K562 (cell line): ENCODE measurements around the gene NAA15. TPM values are rescaled to one million over a fixed set of nuclear protein-coding genes. Genes with fewer than 3 reads are reported as not detected.

Source experiments
- CBFA2T3 ChIP-seq: fragments of 450-650 bp; IDR thresholded peaks from 2 replicates; pipeline ENCODE4 v1.6.1; 2017
- CHD4 ChIP-seq: fragments of 200-600 bp; sonication (generic); IDR thresholded peaks from 3 replicates; pipeline ENCODE4 v1.6.1; 2012; ENCODE audit warnings: low read depth, mild to moderate bottlenecking, mixed read lengths, low read length, inconsistent platforms; ENCODE audit not compliant: insufficient read depth, insufficient replicate concordance, poor library complexity, severe bottlenecking
- ELF2 ChIP-seq: fragments of 250-450 bp; sonication (Bioruptor Pico); IDR thresholded peaks from 2 replicates; pipeline ENCODE4 v1.5.0; 2021; ENCODE audit warnings: mild to moderate bottlenecking
- ILK ChIP-seq: fragments of 450-650 bp; IDR thresholded peaks from 2 replicates; pipeline ENCODE4 v1.6.1; 2016; ENCODE audit warnings: missing genetic modification characterization, low read depth, mild to moderate bottlenecking, missing compliant biosample characterization, moderate library complexity, borderline replicate concordance
- LARP7 ChIP-seq: fragments of 450-650 bp; IDR thresholded peaks from 2 replicates; pipeline ENCODE4 v1.6.1; 2016
- MAFK ChIP-seq: IDR thresholded peaks from 2 replicates; pipeline ENCODE4 v1.6.1; 2011; ENCODE audit warnings: low read length, improper control_type of control experiment
- MAZ ChIP-seq, 2 experiments: fragments of 450-650 bp in 1 of 2; sonication (generic) in 1 of 2; formaldehyde crosslinking; IDR thresholded peaks in 1 of 2; conservative IDR thresholded peaks in 1 of 2; 2 replicates each; pipeline versions ENCODE4 v1.4.0 to v1.5.0; 2020; ENCODE audit warnings: mild to moderate bottlenecking in 1 of 2, missing genetic modification reagents in 1 of 2
- MBD2 ChIP-seq: sonication (generic); IDR thresholded peaks from 2 replicates; pipeline ENCODE4 v1.6.1; 2016; ENCODE audit warnings: low read depth, borderline replicate concordance
- NR2F6 ChIP-seq: fragments of 450-650 bp; formaldehyde crosslinking; IDR thresholded peaks from 2 replicates; pipeline ENCODE4 v1.4.0; 2020; ENCODE audit warnings: mild to moderate bottlenecking
- NRF1 ChIP-seq, 2 experiments: fragments of 450-650 bp; IDR thresholded peaks in 1 of 2; conservative IDR thresholded peaks in 1 of 2; 2 replicates each; pipeline ENCODE4 v1.6.1; 2014; ENCODE audit warnings: mild to moderate bottlenecking in 2 of 2
- RB1 ChIP-seq: fragments of 450-650 bp; IDR thresholded peaks from 2 replicates; pipeline ENCODE4 v1.6.1; 2017; ENCODE audit warnings: low read depth, mild to moderate bottlenecking
- RNF219 ChIP-seq: fragments of 250-450 bp; sonication (Bioruptor Pico); IDR thresholded peaks from 2 replicates; pipeline ENCODE4 v1.5.0; 2022; ENCODE audit warnings: mild to moderate bottlenecking
- SLC30A9 ChIP-seq: fragments of 250-450 bp; sonication (Bioruptor Pico); IDR thresholded peaks from 2 replicates; pipeline ENCODE4 v1.8.0; 2022; ENCODE audit warnings: mild to moderate bottlenecking, moderate library complexity
- SP2 ChIP-seq: IDR thresholded peaks from 2 replicates; pipeline ENCODE4 v1.6.1; 2011; ENCODE audit warnings: mild to moderate bottlenecking, low read depth, low read length, moderate library complexity; ENCODE audit not compliant: poor library complexity, severe bottlenecking; ENCODE audit errors: extremely low read depth
- SPI1 ChIP-seq: IDR thresholded peaks from 2 replicates; pipeline ENCODE4 v1.6.1; 2011; ENCODE audit warnings: low read depth, low read length, control low read depth, borderline replicate concordance
- SREBF1 ChIP-seq: fragments of 150-350 bp; IDR thresholded peaks from 2 replicates; pipeline ENCODE4 v1.6.1; 2014; ENCODE audit warnings: antibody characterized with exemption, low read depth, low read length, borderline replicate concordance
- SRSF7 ChIP-seq: fragments of 200-400 bp; formaldehyde crosslinking; optimal IDR thresholded peaks from 2 replicates; pipeline ENCODE3; 2017; ENCODE audit warnings: mild to moderate bottlenecking, low read depth, low read length
- TFE3 ChIP-seq: fragments of 450-650 bp; formaldehyde crosslinking; IDR thresholded peaks from 2 replicates; pipeline ENCODE4 v1.4.0; 2020; ENCODE audit warnings: mild to moderate bottlenecking, mixed read lengths
- ZBTB17 ChIP-seq: fragments of 450-650 bp; formaldehyde crosslinking; IDR thresholded peaks from 2 replicates; pipeline ENCODE4 v1.4.0; 2020; ENCODE audit warnings: mild to moderate bottlenecking
- ZBTB9 ChIP-seq: fragments of 450-650 bp; formaldehyde crosslinking; IDR thresholded peaks from 2 replicates; pipeline ENCODE4 v1.4.0; 2020; ENCODE audit warnings: mild to moderate bottlenecking, moderate library complexity
- ZNF217 ChIP-seq: sonication (generic); formaldehyde crosslinking; IDR thresholded peaks from 2 replicates; pipeline ENCODE4 v1.8.0; 2022; ENCODE audit warnings: mild to moderate bottlenecking, missing genetic modification reagents
- ZNF445 ChIP-seq: fragments of 250-450 bp; sonication (Bioruptor Pico); IDR thresholded peaks from 2 replicates; pipeline ENCODE4 v1.4.0; 2020; ENCODE audit warnings: low read depth, mild to moderate bottlenecking, moderate library complexity
- polyA plus RNA-seq, 8 experiments: library from polyadenylated mRNA; depleted of rRNA in 4 of 8; stranded (reverse) in 5 of 8; unstranded in 3 of 8; fragments of >200 nt; fragmentation: Nextera tagmentation in 2 of 8; fragmentation: Illumina TruSeq in 1 of 8; extraction: Ambion mirVana in 2 of 8; extraction: Trizol in 1 of 8; gene quantifications; 2 replicates each; pipeline versions ENCODE4 v1.2.1 to v1.2.3, GENCODE V29; 2011 to 2014; ENCODE audit warnings: inconsistent platforms in 1 of 8, missing spikeins in 1 of 8
- total RNA-seq, 7 experiments: library from RNA; depleted of rRNA in 6 of 7; stranded (reverse); fragments of >200 nt in 6 of 7; fragmentation: Illumina TruSeq in 2 of 7; extraction: Trizol in 2 of 7; gene quantifications; 2 replicates each; pipeline versions ENCODE4 v1.2.1 to v1.2.3, GENCODE V29; 2011 to 2021; ENCODE audit warnings: low replicate concordance in 1 of 7
- TF ChIP-seq, protein P1 (sequence below): sonication (generic); formaldehyde crosslinking; IDR thresholded peaks from 2 replicates; pipeline ENCODE4 v1.8.0; 2022; ENCODE audit warnings: mild to moderate bottlenecking, missing genetic modification reagents

The NAA15 gene
- total and polyA plus RNA-seq, 9 of the 15 experiments (the other 6 are each of a cell fraction or from before 2014, with no cell fraction given), result 37.8 to 117 (median 63.2) TPM

DNA sequence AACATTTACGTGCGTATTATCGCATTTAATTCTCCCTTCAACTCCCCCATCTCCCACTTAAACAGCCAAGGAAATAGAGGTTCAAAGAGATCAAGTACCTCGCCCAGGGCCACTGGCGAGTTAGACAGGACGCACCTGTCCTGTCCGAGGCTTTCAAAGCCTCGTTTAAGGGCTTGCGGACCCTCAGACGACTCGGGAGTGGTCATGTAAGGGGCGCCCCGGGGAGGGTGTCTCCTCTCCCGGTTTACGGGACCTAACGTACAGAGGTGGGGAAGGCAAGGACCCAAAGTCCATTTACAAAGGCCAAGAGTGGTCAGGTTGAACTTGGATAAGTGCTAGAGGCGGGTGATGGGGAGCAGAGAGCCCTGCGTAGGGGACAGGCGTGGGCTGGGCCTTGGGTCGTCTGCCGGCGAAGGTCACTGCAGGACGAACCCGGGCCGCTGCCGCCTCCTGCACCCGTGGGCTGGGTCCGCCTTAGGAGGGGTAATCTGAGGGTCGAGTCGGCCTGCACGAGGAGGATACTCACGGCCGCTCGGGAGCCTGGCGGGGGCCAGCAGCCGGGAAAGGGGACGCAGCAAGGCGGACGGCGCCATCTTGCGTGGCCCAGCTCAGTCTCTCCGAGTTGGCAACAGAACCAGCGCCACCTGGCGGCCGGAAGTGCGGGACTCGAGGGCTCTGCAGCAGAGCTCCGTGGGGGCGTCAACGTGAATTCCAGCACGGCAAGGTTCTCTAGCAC is 5.9 kb upstream of the NAA15 start (continued):
- TF ChIP-seq RNF219 (CRISPR knock-in tag) (no peak), ILK (no peak), CHD4 (no peak), ZBTB17 (peak; percentile 42; the same call in 1 of the 2 replicates), LARP7 (no peak), ZBTB9 (CRISPR knock-in tag) (0 out of 2 replicates have a peak, but pooled peaks have one; percentile 51), ZNF217 (CRISPR knock-in tag) (no peak), NR2F6 (CRISPR knock-in tag) (no peak), SREBF1 (no peak), NRF1 (conservative IDR thresholded peaks at IDR 0.05 in 1 of 2, IDR thresholded peaks at IDR 0.05 in 1 of 2) (peak; percentile 31 to 52; a peak in 2 of 4 replicates), RB1 (peak; percentile 94), MBD2 (peak; percentile 54; the same call in 1 of the 2 replicates), ELF2 (0 out of 2 replicates have a peak, but pooled peaks have one; percentile 31), MAFK (no peak), ZNF445 (CRISPR knock-in tag) (no peak), TFE3 (CRISPR knock-in tag) (no peak), SLC30A9 (CRISPR knock-in tag) (no peak), SRSF7 (no peak), SP2 (no peak), MAZ (CRISPR knock-in tag; conservative IDR thresholded peaks at IDR 0.05 in 1 of 2, IDR thresholded peaks at IDR 0.05 in 1 of 2) (peak; percentile 85 to 92), CBFA2T3 (no peak), SPI1 (no peak)
- TF ChIP-seq, protein P1, sequence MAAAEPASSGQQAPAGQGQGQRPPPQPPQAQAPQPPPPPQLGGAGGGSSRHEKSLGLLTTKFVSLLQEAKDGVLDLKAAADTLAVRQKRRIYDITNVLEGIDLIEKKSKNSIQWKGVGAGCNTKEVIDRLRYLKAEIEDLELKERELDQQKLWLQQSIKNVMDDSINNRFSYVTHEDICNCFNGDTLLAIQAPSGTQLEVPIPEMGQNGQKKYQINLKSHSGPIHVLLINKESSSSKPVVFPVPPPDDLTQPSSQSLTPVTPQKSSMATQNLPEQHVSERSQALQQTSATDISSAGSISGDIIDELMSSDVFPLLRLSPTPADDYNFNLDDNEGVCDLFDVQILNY (CRISPR knock-in tag), result no peak
